HCT116 (cell line): ENCODE results near the gene PEX10. TPM values are rescaled to one million over a fixed set of nuclear protein-coding genes. Genes with fewer than 3 reads are reported as not detected.
A peak's percentile ranks its signal among the peaks of the same experiment; 100 is the strongest.

Experiments
- ATAC-seq: fragments of 200-7000 bp; cut with Tn5 transposase; 2 replicates; pipeline ENCODE4 v1.9.1; 2020; ENCODE audit warnings: mild to moderate bottlenecking, moderate library complexity
- BruUV-seq: library from RNA; stranded (reverse); fragments of 400-500 nt; replicated peaks from 2 replicates; lab custom pipeline; 2021; lab: Mats Ljungman, UMichigan
- CTCF ChIA-PET: fragments of 300-600 bp; sonication (Branson Sonifier 250); formaldehyde crosslinking; loops from one replicate; lab custom pipeline; 2021; ENCODE audit warnings: antibody characterized with exemption; lab: Charles Lee
- POLR2A ChIA-PET: fragments of 300-600, 350-600 bp; sonication (Branson Sonifier 250); formaldehyde crosslinking; loops from one replicate; lab custom pipeline; 2021; ENCODE audit warnings: antibody characterized with exemption; lab: Charles Lee
- RAD21 ChIA-PET, 2 experiments: fragments of 300-600 bp; sonication (Branson Sonifier 250); formaldehyde crosslinking; loops; one replicate each; lab custom pipeline; 2023; ENCODE audit warnings: low total read pairs in 2 of 2; ENCODE audit not compliant: uncharacterized antibody in 2 of 2, unreplicated experiment in 2 of 2, low non-redundant PET in 1 of 2; lab: Charles Lee
- DNase-seq: peaks from one replicate; pipeline ENCODE4 v3.0.0-alpha.2; 2010; ENCODE audit warnings: low read depth, low spot score
- H2AFZ ChIP-seq: fragments of 200-600 bp; shearing (Covaris generic), sonication (generic); 2 replicates; pipeline ENCODE4 v1.6.1; 2017; ENCODE audit warnings: low read depth, mixed run types, mixed read lengths, antibody characterized with exemption, low read length; ENCODE audit not compliant: poor library complexity, severe bottlenecking
- H3K27ac ChIP-seq: 2 replicates; pipeline ENCODE4 v1.5.1; 2012; ENCODE audit warnings: low read depth, low read length
- H3K27me3 ChIP-seq: fragments of 200-600 bp; sonication (generic); 2 replicates; pipeline ENCODE4 v1.6.1; 2016; ENCODE audit warnings: mixed run types, low read length, mixed read lengths; ENCODE audit not compliant: insufficient read depth
- H3K36me3 ChIP-seq, 2 experiments: fragments of 200-500 bp in 1 of 2; fragments of 200-600 bp in 1 of 2; sonication (Bioruptor generic) in 1 of 2; sonication (generic) in 1 of 2; 2 replicates each; pipeline versions ENCODE4 v1.5.1 to v1.6.1; 2014 to 2016; ENCODE audit warnings: low read length in 2 of 2, inconsistent platforms in 1 of 2, mixed read lengths in 1 of 2, mixed run types in 1 of 2; ENCODE audit not compliant: insufficient read depth in 2 of 2, control insufficient read depth in 1 of 2
- H3K4me1 ChIP-seq, 2 experiments: fragments of 200-600 bp in 1 of 2; sonication (generic) in 1 of 2; 2 replicates each; pipeline versions ENCODE4 v1.5.1 to v1.6.1; 2012 to 2017; ENCODE audit warnings: low read length in 2 of 2, inconsistent platforms in 1 of 2, mild to moderate bottlenecking in 1 of 2, mixed read lengths in 1 of 2, mixed run types in 1 of 2, moderate library complexity in 1 of 2; ENCODE audit not compliant: insufficient read depth in 2 of 2, control insufficient read depth in 1 of 2
- H3K4me2 ChIP-seq: fragments of 200-600 bp; sonication (generic); 2 replicates; pipeline ENCODE4 v1.6.1; 2017; ENCODE audit warnings: mixed run types, low read length, mixed read lengths
- H3K4me3 ChIP-seq, 2 experiments: fragments of 200-600 bp in 1 of 2; sonication (generic) in 1 of 2; replicated peaks in 1 of 2; 2 replicates each; pipeline ENCODE4 v1.5.1; 2011 to 2016; ENCODE audit warnings: low read length in 2 of 2, control low read depth in 1 of 2, low read depth in 1 of 2, mild to moderate bottlenecking in 1 of 2, mixed read lengths in 1 of 2, mixed run types in 1 of 2
- H3K79me2 ChIP-seq: fragments of 200-600 bp; sonication (generic); 2 replicates; pipeline ENCODE4 v1.6.1; 2017; ENCODE audit warnings: mild to moderate bottlenecking, mixed run types, low read length, moderate library complexity, mixed read lengths; ENCODE audit not compliant: insufficient read depth
- H3K9ac ChIP-seq: fragments of 200-600 bp; sonication (generic); 2 replicates; pipeline ENCODE4 v1.6.1; 2016; ENCODE audit warnings: low read length, mixed read lengths
- H3K9me2 ChIP-seq: fragments of 200-600 bp; sonication (generic), shearing (Covaris generic); 2 replicates; pipeline ENCODE4 v1.6.1; 2017; ENCODE audit warnings: mixed run types, mild to moderate bottlenecking, moderate library complexity; ENCODE audit not compliant: insufficient read depth
- H3K9me3 ChIP-seq, 2 experiments: fragments of 200-500 bp in 1 of 2; fragments of 200-600 bp in 1 of 2; sonication (Bioruptor generic) in 1 of 2; sonication (generic) in 1 of 2; 2 replicates each; pipeline ENCODE4 v1.6.1; 2014 to 2017; ENCODE audit warnings: low read length in 2 of 2, mixed read lengths in 2 of 2, inconsistent platforms in 1 of 2, low read depth in 1 of 2, mild to moderate bottlenecking in 1 of 2, mixed run types in 1 of 2, moderate library complexity in 1 of 2; ENCODE audit not compliant: control insufficient read depth in 1 of 2, insufficient read depth in 1 of 2
- H4K20me1 ChIP-seq: fragments of 200-600 bp; sonication (generic), shearing (Covaris generic); 2 replicates; pipeline ENCODE4 v1.6.1; 2017; ENCODE audit warnings: mixed run types, mild to moderate bottlenecking, moderate library complexity; ENCODE audit not compliant: insufficient read depth
- CBX3 ChIP-seq: IDR thresholded peaks from 2 replicates; pipeline ENCODE4 v1.6.1; 2012; ENCODE audit warnings: low read depth
- CTCF ChIP-seq, 3 experiments: fragments of 200-600 bp in 1 of 3; sonication (generic) in 1 of 3; IDR thresholded peaks in 2 of 3; conservative IDR thresholded peaks in 1 of 3; 2 replicates each; pipeline ENCODE4 v1.5.1; 2012 to 2017; ENCODE audit warnings: low read depth in 2 of 3, low read length in 2 of 3, antibody characterized with exemption in 1 of 3, borderline replicate concordance in 1 of 3, control low read depth in 1 of 3, mild to moderate bottlenecking in 1 of 3, mixed read lengths in 1 of 3, mixed run types in 1 of 3, moderate library complexity in 1 of 3; ENCODE audit not compliant: insufficient read depth in 1 of 3
- POLR2AphosphoS5 ChIP-seq: IDR thresholded peaks from 2 replicates; pipeline ENCODE4 v1.6.1; 2011; ENCODE audit warnings: mild to moderate bottlenecking, low read depth, low read length, moderate library complexity
- SRF ChIP-seq: IDR thresholded peaks from 2 replicates; pipeline ENCODE4 v1.6.1; 2012; ENCODE audit warnings: low read depth
- intact Hi-C: fragments of 100-400 bp; cut with micrococcal nuclease; formaldehyde crosslinking; loops from 2 replicates; pipeline ENCODE4 v1.10.0; 2022
- total RNA-seq: library from RNA; stranded (reverse); gene quantifications from one replicate; pipeline ENCODE4 v1.2.1, GENCODE V29; 2021; ENCODE audit not compliant: unreplicated experiment

PEX10 gene
- total RNA-seq, 1 experiment from 2014 or later: 27.9 TPM

GRCh38 chr1:2406451-2407041, 5.8 kb downstream of the PEX10 start:
- no peak for DNase-seq
- peaks cover 13 to 23% of the 10 kb centered on the region in 2 experiments; a peak in 3 of 4 replicates for H3K36me3 ChIP-seq
- H2AFZ ChIP-seq: no peak overlapping the region
- H3K9me2 ChIP-seq: no peaks in the 10 kb centered on the region
- peak; percentile 39 for ATAC-seq
- ChIA-PET POLR2A (no interaction called here), RAD21 (no interaction called here), CTCF (interaction anchor here (1.1 kb wide), 1 partner anchor 212 kb away, joined by 4 read pairs; the partner anchor contains the start of gene FAAP20)
- BruUV-seq: no TSS peak
- H3K4me1 ChIP-seq: peaks cover 3 to 8% of the 10 kb centered on the region in 2 experiments; a peak in 3 of 4 replicates
- TF ChIP-seq CTCF (IDR thresholded peaks at IDR 0.05 in 2 of 3, conservative IDR thresholded peaks at IDR 0.05 in 1 of 3; ENCODE audit: borderline replicate concordance in 1 of 3, insufficient read depth in 1 of 3, low read depth in 2 of 3, low read length in 2 of 3): peak in 2 of 3 experiments; percentile 28 to 34; a peak in 3 of 6 replicates
- no peak for TF ChIP-seq SRF
- intact Hi-C loops: no loop called here
- H3K79me2 ChIP-seq: peaks cover 14% of the 10 kb centered on the region; the same call in 1 of the 2 replicates
- H4K20me1 ChIP-seq: no peaks in the 10 kb centered on the region
- no peak overlapping the region for H3K4me2 ChIP-seq
- no peak overlapping the region for H3K27ac ChIP-seq
- no peak overlapping the region for H3K4me3 ChIP-seq
- no peak overlapping the region for H3K9ac ChIP-seq
- no peaks in the 10 kb centered on the region for H3K27me3 ChIP-seq
- no peaks in the 10 kb centered on the region for H3K9me3 ChIP-seq

- Histone ChIP-seq H3K27me3 (no peaks in the 10 kb centered on the region), H3K4me3 (no peak overlapping the region), H3K79me2 (peaks cover 12% of the 10 kb centered on the region; the same call in 1 of the 2 replicates), H3K9me3 (no peaks in the 10 kb centered on the region), H3K9me2 (no peaks in the 10 kb centered on the region), H3K9ac (no peak overlapping the region), H4K20me1 (no peaks in the 10 kb centered on the region), H3K36me3 (peaks cover 13 to 24% of the 10 kb centered on the region in 2 experiments; a peak in 3 of 4 replicates), H3K27ac (no peak overlapping the region), H2AFZ (no peak overlapping the region), H3K4me2 (no peak overlapping the region), H3K4me1 (no peaks in the 10 kb centered on the region)
- no TSS peak for BruUV-seq
- ATAC-seq (no peak), DNase-seq (no peak)
- ChIA-PET RAD21 (no interaction called here), POLR2A (no interaction called here), CTCF (no interaction called here)
- intact Hi-C loops: no loop called here
- peak; percentile 6; the same call in 1 of the 2 replicates for TF ChIP-seq POLR2AphosphoS5
- no peak for TF ChIP-seq CBX3
Observed at GRCh38 chr1:2405588-2406295, 6.6 kb downstream of the PEX10 start.
